Measurements from ENCODE around the gene MMEL1.

- TF ChIP-seq CTCF (IDR thresholded peaks at IDR 0.05) (no peak), POLR2AphosphoS5 (IDR thresholded peaks at IDR 0.05) (no peak)
Measured at GRCh38 chr1:2544093-2544874, 88.5 kb downstream of the MMEL1 start.
